Medulla oblongata (tissue), 1 donor: ENCODE results near the gene CLTB.
"Not testable (repeated sequence)": the region's sequence is repeated elsewhere in the genome, so short reads cannot be mapped to it uniquely, and the experiment has no call there.

Source experiments
- DNase-seq: peaks from one replicate; pipeline ENCODE4 v3.0.0-alpha.2; 2015; ENCODE audit errors: extremely low spot score

CLTB gene

DNA sequence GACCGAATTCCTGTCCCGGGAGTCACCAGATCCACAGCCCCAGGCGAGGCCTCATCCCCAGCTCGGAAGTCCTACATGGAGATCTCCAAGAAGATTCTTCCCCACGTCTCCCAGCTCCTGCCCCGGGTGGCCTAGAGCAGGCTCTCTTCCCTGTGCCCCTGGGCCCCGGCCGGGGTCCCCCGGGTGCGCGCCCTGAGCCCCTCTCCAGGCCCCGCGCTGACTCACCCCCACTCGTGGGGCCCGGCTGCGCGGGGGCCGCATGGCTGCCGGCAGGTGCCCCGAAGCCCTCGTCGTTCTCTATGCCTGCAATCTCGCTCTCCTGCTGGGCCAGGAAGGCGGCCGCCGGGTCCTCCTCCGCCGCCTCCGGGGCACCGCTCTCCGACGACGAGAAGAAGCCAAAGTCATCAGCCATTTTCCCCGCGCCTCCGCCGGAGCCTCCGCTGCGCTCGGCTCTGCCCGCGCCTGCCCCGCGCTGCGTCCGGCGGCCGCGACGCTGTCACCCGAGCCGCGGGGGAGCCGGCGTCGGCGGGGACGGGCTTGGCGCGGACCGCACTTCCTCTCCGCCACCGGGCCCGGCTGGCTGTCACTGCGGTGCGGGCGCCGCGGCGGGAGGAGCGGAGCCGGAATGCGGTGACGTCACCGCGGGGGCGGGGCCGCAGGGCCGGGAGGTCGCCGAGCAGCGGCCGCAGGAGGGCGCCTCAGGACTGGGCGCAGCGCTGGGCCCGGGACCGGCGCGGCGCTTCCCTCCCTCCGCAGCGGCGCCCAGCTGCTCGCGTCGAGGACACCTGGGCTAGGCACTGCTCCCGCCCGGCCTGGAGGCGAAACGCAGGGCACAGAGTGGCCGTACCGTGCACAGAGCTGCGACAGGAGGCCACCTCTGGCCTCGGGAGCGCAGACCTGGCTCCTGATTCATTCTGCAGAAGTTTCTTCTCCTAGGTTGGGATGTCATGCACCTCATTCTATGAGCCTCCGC is at the start of gene CLTB:
Gene CLTB, minus strand, starts transcription at position 588 of the 973 bp plus-strand sequence. Its CDS starts 176 bp downstream, at position 412.
- peak; percentile 93 for DNase-seq

DNA sequence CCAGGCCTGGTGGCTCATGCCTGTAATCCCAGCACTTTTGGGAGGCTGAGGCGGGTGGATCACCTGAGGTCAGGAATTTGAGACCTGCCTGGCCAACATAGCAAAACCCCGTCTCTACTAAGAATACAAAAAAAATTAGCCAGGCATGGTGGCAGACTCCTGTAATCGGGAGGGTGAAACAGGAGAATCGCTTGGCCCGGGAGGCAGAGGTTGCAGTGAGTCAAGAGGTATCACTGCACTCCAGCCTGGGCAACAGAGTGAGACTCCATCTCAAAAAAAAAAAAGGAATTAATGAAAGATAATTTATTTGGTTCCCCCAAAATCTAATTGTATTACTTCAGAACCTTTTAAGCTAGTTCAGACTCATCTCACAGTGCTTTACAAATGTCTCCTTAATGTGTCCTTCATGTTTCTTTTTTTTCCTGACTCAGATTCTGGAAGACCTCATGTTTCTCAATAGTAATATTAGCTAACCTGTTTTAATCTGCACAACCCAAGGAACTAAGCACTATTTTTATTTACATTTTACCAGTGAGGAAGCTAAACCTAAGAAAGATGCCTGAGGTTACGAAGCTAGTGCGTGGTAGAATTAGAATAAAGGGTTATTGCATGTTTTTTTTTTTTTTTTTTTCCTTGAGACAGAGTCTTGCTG is 46.9 kb upstream of the CLTB start:
- DNase-seq: no peak

GRCh38 chr5:176461349-176461748 is 45.0 kb upstream of the CLTB start:
- DNase-seq: no peak

GRCh38 chr5:176458904-176459561 is 42.7 kb upstream of the CLTB start:
- DNase-seq: no peak

GRCh38 chr5:176454724-176455394 is 38.5 kb upstream of the CLTB start:
- no peak for DNase-seq

DNA sequence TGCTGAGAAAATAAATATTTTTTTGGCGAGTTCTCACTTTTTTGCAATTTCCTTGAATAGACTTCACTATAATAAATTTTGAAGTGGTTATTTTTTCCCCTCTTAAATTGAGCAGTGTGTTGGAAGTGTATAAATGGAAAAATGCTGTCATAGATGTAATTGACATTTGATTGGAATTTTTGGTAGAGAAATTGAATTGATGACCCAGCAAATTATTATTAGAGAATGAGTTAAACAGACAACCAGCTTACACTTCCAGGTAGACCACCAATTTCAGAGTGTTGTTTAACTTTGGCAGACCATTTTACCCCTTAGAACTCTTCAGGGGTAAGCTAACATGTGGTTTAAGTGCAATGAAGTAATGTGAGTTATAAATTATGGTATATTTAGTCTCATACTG is 33.7 kb upstream of the CLTB start:
- DNase-seq: no peak

DNA sequence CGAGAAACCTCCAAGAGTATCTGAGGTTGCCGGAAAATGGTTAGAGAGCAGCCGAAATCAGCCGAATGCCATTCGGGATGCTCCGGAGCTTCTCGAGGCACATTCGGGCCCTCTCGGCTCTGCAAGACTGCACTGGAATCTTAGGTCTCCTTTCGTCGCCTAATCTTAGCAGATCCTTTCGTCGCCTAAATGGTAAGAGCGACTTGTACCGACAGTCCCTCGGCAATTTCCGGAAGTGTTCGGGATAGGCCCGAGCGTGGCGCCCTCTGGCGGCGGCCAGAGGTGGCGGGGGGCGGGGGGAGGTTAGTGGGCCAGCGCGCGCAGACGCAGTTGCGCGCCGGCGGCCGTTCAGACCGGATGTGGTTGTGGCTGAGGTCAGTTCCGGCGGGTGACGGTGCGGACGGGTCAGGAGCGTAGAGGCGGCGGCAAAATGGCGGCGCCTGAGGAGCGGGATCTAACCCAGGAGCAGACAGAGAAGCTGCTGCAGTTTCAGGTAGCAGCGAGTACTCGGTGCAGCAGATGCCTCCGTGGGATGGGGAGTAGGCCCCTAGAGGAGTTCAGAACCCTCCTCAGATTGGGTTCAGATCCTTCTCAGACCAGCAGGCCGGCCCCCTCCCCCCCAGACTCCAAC is 31.8 kb upstream of the CLTB start, which contains the start of gene FAF2:
Gene FAF2, plus strand, starts transcription at position 408 of the 631 bp plus-strand sequence. Its CDS starts 23 bp downstream, at position 431.
- DNase-seq: peak; percentile 98

- DNase-seq: no peak
Measured at GRCh38 chr5:176447591-176447977, 31.2 kb upstream of the CLTB start.

DNA sequence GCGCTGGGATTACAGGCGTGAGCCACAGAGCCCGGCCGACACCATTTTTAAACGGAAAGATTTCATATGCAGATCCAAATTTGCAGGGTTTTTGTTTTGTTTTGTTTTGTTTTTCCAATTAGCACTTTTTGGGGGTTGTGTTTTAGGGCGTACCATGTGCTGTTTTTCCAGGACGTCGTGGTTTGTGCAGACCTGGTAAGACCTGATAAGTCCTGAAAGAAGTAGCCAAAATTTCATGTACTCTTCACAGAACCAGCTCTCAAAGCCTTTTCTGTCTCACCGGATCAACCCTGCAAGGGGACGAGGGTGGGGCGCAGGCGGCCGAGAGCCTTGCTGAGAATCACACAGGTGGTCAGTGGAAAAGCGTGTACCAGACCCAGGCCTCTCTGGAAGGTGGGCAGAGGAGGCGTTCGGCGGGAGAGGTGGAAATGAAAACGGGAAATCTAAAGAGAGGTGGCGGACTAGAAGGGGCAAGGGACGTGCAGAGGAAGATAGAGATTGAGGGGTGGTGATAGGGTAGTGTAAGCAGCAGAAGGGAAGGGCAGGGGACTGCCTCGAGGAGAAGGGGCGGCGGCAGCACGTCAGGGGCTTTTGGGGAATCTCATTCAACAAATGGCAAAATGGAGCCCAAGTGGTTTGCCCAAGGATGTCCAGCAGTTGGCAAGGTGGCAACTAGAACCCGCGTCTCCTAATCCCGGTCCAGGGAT is 30.7 kb upstream of the CLTB start:
- peak; percentile 12 for DNase-seq

DNA sequence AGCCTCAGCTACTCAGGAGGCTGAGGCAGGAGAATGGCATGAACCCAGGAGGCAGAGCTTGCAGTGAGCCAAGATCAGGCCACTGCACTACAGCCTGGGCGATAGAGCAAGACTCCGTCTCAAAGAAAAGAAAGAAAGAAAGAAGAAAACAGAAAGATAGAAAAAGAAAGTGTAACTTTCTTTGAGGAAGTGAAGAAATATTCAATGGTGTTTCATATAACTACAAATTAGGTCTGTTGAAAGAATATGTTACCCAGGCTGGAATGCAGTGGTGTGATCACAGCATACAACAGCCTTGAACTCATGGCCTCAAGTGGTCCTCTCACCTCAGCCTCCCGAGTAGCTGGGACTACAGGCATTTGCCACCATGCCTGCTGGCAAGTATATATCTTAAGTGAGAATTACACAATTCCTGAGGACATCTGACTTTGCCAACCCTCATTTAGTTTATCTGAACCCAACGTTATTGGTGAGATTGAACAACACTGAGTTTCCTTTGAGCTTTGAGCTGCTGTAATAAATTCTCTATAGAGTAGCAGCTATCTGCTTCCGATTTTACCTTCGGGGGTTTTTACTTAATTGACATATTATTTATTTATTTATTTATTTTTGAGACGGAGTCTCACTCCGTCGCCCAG is 29.8 kb upstream of the CLTB start:
- no peak for DNase-seq

DNA sequence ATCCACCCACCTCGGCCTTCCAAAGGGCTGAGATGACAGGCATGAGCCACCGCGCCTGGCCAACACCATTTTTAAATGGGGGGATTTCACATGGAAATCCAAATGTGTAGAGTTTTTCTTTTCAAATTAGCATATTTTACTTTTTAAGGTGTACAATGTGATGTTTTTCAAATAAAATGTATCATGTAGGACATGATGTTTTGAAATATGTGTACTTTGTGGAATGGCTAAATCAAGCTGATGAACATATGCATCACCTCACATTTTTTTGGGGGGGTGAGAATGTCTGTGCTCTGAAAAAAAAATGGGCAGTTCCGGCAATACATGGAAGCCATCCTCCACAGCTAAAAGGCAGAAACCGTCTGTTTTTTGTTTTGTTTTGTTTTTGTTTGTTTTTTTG is 28.4 kb upstream of the CLTB start:
- no peak for DNase-seq

DNA sequence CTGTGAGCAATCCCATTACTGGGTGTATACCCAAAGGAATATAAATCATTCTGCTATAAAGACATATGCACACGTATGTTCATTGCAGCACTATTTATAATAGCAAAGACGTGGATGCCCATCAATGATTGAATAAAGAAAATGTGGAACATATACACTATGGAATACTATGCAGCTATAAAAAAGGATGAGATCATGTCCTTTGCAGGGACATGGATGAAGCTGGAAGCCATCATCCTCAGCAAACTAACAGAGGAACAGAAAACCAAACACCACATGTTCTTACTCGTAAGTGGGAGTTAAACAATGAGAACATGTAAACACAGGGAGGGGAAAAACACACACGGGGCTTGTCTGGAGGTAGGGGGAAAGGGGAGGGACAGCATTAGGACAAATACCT is 26.6 kb upstream of the CLTB start:
- DNase-seq: not testable (repeated sequence)

GRCh38 chr5:176441921-176442323 is 25.6 kb upstream of the CLTB start:
- no peak for DNase-seq

DNA sequence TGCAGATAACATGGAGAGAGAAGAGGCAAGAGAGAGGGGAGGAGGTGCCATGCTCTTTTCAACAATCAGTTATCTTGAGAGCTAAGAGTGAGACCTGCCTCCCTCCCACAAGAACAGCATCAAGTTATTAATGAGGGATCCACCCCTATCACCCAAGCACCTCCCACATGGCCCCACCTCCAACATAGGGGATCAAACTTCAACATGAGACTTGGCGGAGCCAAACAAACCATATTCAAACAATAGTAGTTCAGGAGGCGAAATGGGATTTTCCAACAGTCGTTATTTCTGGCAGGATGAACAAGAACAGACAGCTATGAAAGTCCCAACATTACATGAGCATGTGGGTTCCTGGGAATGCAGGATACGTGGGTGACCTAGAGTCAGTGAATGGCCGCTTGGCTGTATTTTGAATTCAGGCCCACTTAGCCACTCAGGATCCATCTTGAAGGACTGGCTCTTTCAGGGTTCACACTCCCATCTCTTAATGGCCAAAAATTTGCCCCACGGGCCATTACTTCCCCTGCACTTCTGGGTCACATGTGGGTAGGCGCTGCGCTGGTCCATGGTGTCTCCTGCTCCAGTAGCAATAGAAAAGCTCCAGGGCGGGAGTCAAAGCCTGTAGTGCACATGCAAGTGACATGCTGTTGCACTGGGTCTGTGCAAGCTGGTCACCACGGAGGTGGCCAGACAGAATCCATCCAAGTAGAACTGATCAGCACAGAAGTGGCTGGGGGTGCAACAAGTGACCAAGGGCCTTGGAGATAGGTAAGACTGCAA is 24.8 kb upstream of the CLTB start:
- no peak for DNase-seq

GRCh38 chr5:176438959-176439757 is 22.8 kb upstream of the CLTB start:
- DNase-seq: no peak

GRCh38 chr5:176436656-176437055 is 20.3 kb upstream of the CLTB start:
- DNase-seq: no peak

DNA sequence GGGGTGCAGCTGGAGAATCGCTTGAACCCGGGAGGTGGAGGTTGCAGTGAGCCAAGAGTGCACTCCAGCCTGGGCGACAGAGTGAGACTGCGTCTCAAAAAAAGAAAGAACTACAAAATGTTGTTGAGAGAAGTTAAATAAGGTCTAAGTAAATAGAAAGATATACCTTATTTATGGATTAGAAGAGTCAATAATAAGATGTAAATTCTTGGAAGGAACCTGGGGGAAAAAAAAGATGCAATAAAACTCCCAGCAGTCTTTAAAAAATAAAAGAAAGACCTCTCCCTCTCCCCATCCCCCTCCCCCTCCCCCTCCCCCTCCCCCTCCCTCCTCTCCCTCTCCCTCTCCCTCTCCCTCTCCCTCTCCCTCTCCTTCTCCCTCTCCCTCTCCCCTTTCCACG is 16.4 kb upstream of the CLTB start:
- no peak for DNase-seq

DNA sequence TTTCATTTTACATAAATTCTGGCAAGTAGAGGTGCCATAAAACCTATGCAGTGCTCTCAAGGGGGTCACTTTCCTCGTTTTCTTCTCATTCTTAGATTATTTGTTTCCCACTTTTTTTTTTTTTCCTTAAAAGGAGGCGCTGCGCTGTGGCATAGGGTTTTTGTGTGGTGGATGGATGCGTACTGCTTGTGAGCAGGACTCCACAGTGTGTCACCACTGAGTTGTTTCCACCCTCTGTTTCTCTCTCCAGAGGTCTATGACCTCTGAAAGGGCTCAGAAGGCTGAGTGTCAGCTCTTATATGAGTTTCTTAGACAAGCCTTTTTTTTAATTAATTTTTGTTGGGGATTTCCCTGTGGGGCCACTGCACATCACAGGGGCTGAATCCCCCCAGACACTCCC is 13.6 kb upstream of the CLTB start:
- DNase-seq: no peak

GRCh38 chr5:176427971-176428370 is 11.6 kb upstream of the CLTB start:
- DNase-seq: no peak
